OCI-LY7 (cell line): Measurements from ENCODE around the gene HSD17B3. TPM values are rescaled to one million over a fixed set of nuclear protein-coding genes. Genes with fewer than 3 reads are reported as not detected.

Experiments
- Bru-seq: library from RNA; stranded (reverse); fragments of 400-500 nt; gene quantifications from one replicate; lab custom pipeline; 2021; lab: Mats Ljungman, UMichigan
- BruChase-seq, 2 experiments: library from RNA; stranded (reverse); fragments of 400-500 nt; gene quantifications; one replicate each; lab custom pipeline; 2021; lab: Mats Ljungman, UMichigan
- BruUV-seq: library from RNA; stranded (reverse); fragments of 400-500 nt; replicated peaks from 2 replicates; lab custom pipeline; 2021; lab: Mats Ljungman, UMichigan
- CTCF ChIA-PET: fragments of 300-600 bp; sonication (Branson Sonifier 250); formaldehyde crosslinking; loops from one replicate; lab custom pipeline; 2022; ENCODE audit warnings: antibody characterized with exemption; ENCODE audit not compliant: unreplicated experiment; lab: Charles Lee
- POLR2A ChIA-PET: fragments of 300-600 bp; sonication (Branson Sonifier 250); formaldehyde crosslinking; loops from one replicate; lab custom pipeline; 2022; ENCODE audit warnings: antibody characterized with exemption; lab: Charles Lee
- DNase-seq: peaks from one replicate; pipeline ENCODE4 v3.0.0-alpha.2; 2015; ENCODE audit warnings: low spot score
- H2AFZ ChIP-seq: fragments of 200-600 bp; sonication (generic), shearing (Covaris generic); 2 replicates; pipeline ENCODE4 v1.6.1; 2014; ENCODE audit warnings: mild to moderate bottlenecking, antibody characterized with exemption, low read length, moderate library complexity
- H3K27ac ChIP-seq: fragments of 200-600 bp; sonication (generic); 2 replicates; pipeline ENCODE4 v1.5.1; 2014; ENCODE audit warnings: mixed run types, low read depth, mild to moderate bottlenecking, moderate library complexity, low read length, inconsistent platforms; ENCODE audit not compliant: poor library complexity, severe bottlenecking
- H3K36me3 ChIP-seq: fragments of 200-600 bp; sonication (generic); 2 replicates; pipeline ENCODE4 v1.6.1; 2014; ENCODE audit warnings: mild to moderate bottlenecking, antibody characterized with exemption, low read length, moderate library complexity, mixed read lengths; ENCODE audit not compliant: insufficient read depth
- H3K4me1 ChIP-seq: fragments of 200-600 bp; sonication (generic); 2 replicates; pipeline ENCODE4 v1.5.1; 2014; ENCODE audit warnings: mild to moderate bottlenecking, low read length; ENCODE audit not compliant: insufficient read depth, poor library complexity, severe bottlenecking
- H3K4me2 ChIP-seq: fragments of 200-600 bp; sonication (generic); 2 replicates; pipeline ENCODE4 v1.6.1; 2014; ENCODE audit warnings: mild to moderate bottlenecking, low read length
- H3K4me3 ChIP-seq: fragments of 200-600 bp; sonication (generic); 2 replicates; pipeline ENCODE4 v1.5.1; 2014; ENCODE audit warnings: mild to moderate bottlenecking, low read depth, low read length; ENCODE audit not compliant: poor library complexity, severe bottlenecking
- H3K79me2 ChIP-seq: fragments of 200-600 bp; sonication (generic); 2 replicates; pipeline ENCODE4 v1.6.1; 2016; ENCODE audit warnings: low read depth, mild to moderate bottlenecking, low read length, moderate library complexity, mixed read lengths; ENCODE audit not compliant: insufficient read depth
- H3K9me2 ChIP-seq: fragments of 200-600 bp; sonication (generic); 2 replicates; pipeline ENCODE4 v1.6.1; 2016; ENCODE audit warnings: mild to moderate bottlenecking, low read length, mixed read lengths; ENCODE audit not compliant: insufficient read depth
- H3K9me3 ChIP-seq: fragments of 200-600 bp; sonication (generic); 2 replicates; pipeline ENCODE4 v1.6.1; 2014; ENCODE audit warnings: mild to moderate bottlenecking, mixed run types, low read length, mixed read lengths
- H4K20me1 ChIP-seq: fragments of 200-600 bp; sonication (generic); 2 replicates; pipeline ENCODE4 v1.6.1; 2014; ENCODE audit warnings: mild to moderate bottlenecking, antibody characterized with exemption, low read length, moderate library complexity, mixed read lengths; ENCODE audit not compliant: insufficient read depth
- EZH2phosphoT487 ChIP-seq: fragments of 200-600 bp; sonication (generic); IDR thresholded peaks from 2 replicates; pipeline ENCODE4 v1.6.1; 2018; ENCODE audit warnings: low read depth, borderline replicate concordance, mild to moderate bottlenecking, mixed run types, antibody characterized with exemption, low read length, moderate library complexity, mixed read lengths
- intact Hi-C: fragments of 100-400 bp; cut with micrococcal nuclease; formaldehyde crosslinking; loops from one replicate; pipeline ENCODE4 v1.10.0; 2022; ENCODE audit not compliant: unreplicated experiment
- long read RNA-seq: library from polyadenylated mRNA; stranded (forward); transcript quantifications from one replicate; pipeline ENCODE4 v2.0.0, GENCODE V29; 2022
- total RNA-seq, 2 experiments: library from RNA; depleted of rRNA in 1 of 2; stranded (reverse); fragments of >200 nt in 1 of 2; shearing (Covaris generic) in 1 of 2; gene quantifications; 2 replicates each; pipeline ENCODE4 v1.2.3, GENCODE V29; 2014 to 2022
- TF ChIP-seq, protein P1 (sequence below): fragments of 200-600 bp; sonication (generic); conservative IDR thresholded peaks from 2 replicates; pipeline ENCODE4 v1.5.1; 2014; ENCODE audit warnings: mild to moderate bottlenecking, antibody characterized with exemption, low read length, moderate library complexity, mixed read lengths

Gene HSD17B3
- not detected in 2 replicates for total RNA-seq (2014; rRNA removed; shearing (Covaris generic))
- total RNA-seq (2022), result not detected in 2 replicates
- Bru-seq, nascent RNA, result not detected
- not detected for BruChase-seq, experiment 1, labeled RNA remaining after a 6-hour chase
- BruChase-seq, experiment 2, labeled RNA remaining after a 2-hour chase, result not detected
- long read RNA-seq, result 0 reads

- no peaks in the 10 kb centered on the region for H3K79me2 ChIP-seq
- H3K4me2 ChIP-seq, result no peak within 1 kb of the TSS
- H3K4me3 ChIP-seq, result no peak within 1 kb of the TSS
- no peak for DNase-seq
- H3K9me3 ChIP-seq, result no peaks in the 10 kb centered on the region
- no peaks in the 10 kb centered on the region for H3K4me1 ChIP-seq
- H3K9me2 ChIP-seq, result no peaks in the 10 kb centered on the region
- intact Hi-C loops, result no loop called here
- no TSS peak for BruUV-seq
- no peaks in the 10 kb centered on the region for H3K36me3 ChIP-seq
- no peak for TF ChIP-seq EZH2phosphoT487
- TF ChIP-seq, protein P1, sequence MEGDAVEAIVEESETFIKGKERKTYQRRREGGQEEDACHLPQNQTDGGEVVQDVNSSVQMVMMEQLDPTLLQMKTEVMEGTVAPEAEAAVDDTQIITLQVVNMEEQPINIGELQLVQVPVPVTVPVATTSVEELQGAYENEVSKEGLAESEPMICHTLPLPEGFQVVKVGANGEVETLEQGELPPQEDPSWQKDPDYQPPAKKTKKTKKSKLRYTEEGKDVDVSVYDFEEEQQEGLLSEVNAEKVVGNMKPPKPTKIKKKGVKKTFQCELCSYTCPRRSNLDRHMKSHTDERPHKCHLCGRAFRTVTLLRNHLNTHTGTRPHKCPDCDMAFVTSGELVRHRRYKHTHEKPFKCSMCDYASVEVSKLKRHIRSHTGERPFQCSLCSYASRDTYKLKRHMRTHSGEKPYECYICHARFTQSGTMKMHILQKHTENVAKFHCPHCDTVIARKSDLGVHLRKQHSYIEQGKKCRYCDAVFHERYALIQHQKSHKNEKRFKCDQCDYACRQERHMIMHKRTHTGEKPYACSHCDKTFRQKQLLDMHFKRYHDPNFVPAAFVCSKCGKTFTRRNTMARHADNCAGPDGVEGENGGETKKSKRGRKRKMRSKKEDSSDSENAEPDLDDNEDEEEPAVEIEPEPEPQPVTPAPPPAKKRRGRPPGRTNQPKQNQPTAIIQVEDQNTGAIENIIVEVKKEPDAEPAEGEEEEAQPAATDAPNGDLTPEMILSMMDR, result no peak
- H3K27ac ChIP-seq, result no peak within 1 kb of the TSS
- POLR2A ChIA-PET, result interaction anchor here (1.0 kb wide), 1 partner anchor 8 kb away, joined by 3 read pairs; no protein-coding TSS in a partner anchor
- CTCF ChIA-PET, result interaction anchor here (0.6 kb wide), 1 partner anchor 196 kb away, joined by 5 read pairs; no protein-coding TSS in a partner anchor
- no peak within 1 kb of the TSS for H2AFZ ChIP-seq
- no peaks in the 10 kb centered on the region for H4K20me1 ChIP-seq
Observed at GRCh38 chr9:96302021-96302420, at the start of gene HSD17B3. Gene HSD17B3, minus strand, starts transcription at chr9:96302176. Its CDS starts 72 bp downstream, at chr9:96302104.

DNA sequence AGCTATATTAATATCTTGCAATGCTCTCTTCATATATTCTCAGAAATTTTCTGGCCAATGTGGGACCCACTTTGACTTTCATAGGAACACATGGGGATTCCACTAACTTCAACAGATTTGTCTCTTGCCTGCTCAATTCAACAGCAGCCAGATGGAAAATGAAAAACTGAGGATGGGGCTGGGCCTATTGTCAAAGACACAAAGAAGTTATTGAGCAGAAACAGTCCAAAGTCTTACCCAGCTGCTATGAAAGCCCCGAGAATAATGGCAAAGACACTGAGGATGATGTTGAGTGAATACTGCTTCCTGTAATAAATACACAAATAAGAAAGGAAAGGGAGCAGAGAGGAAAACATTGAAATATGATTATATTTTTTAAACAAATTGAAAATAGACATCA is 48.9 kb upstream of the HSD17B3 start:
- CTCF ChIA-PET, result no interaction called here
- BruUV-seq, result no TSS peak

More for the DNA sequence above, 48.9 kb upstream of the HSD17B3 start:
- Histone ChIP-seq H3K4me1 (no peaks in the 10 kb centered on the region), H2AFZ (no peak overlapping the region), H3K36me3 (peaks cover 3% of the 10 kb centered on the region; the same call in 1 of the 2 replicates), H3K9me2 (no peaks in the 10 kb centered on the region), H3K9me3 (no peaks in the 10 kb centered on the region), H3K79me2 (no peaks in the 10 kb centered on the region), H3K4me3 (no peak overlapping the region), H4K20me1 (no peaks in the 10 kb centered on the region), H3K4me2 (no peak overlapping the region), H3K27ac (no peak overlapping the region)
- TF ChIP-seq, protein P1, result no peak
- no peak for DNase-seq
- intact Hi-C loops, result no loop called here
- POLR2A ChIA-PET, result interaction anchor here (0.6 kb wide), 1 partner anchor 14 kb away, joined by 3 read pairs; no protein-coding TSS in a partner anchor
